Astrocyte (in vitro differentiated cells and primary cell): Measurements from ENCODE around the gene NPTXR. TPM values are rescaled to one million over a fixed set of nuclear protein-coding genes. Genes with fewer than 3 reads are reported as not detected.
A peak's percentile ranks its signal among the peaks of the same experiment; 100 is the strongest.

Source experiments
- DNase-seq: peaks from one replicate; pipeline ENCODE4 v3.0.0-alpha.2; 2010; ENCODE audit warnings: low read depth
- FAIRE-seq: peaks from 2 replicates; lab custom pipeline; 2011; peaks lifted over from hg19 to GRCh38; lab: Jason Lieb, UNC
- H2AFZ ChIP-seq: 2 replicates; pipeline ENCODE4 v1.6.0; 2012; ENCODE audit warnings: low read depth, low read length, inconsistent platforms
- H3K27ac ChIP-seq: 2 replicates; pipeline ENCODE4 v1.5.1; 2011; ENCODE audit warnings: low read depth, low read length, inconsistent platforms
- H3K27me3 ChIP-seq: 2 replicates; pipeline ENCODE4 v1.6.0; 2011; ENCODE audit warnings: low read length, inconsistent platforms; ENCODE audit not compliant: insufficient read depth
- H3K36me3 ChIP-seq: 2 replicates; pipeline ENCODE4 v1.5.1; 2011; ENCODE audit warnings: low read length, inconsistent platforms; ENCODE audit not compliant: insufficient read depth
- H3K4me1 ChIP-seq: 2 replicates; pipeline ENCODE4 v1.5.1; 2011; ENCODE audit warnings: low read length, inconsistent platforms; ENCODE audit not compliant: insufficient read depth
- H3K4me2 ChIP-seq: 2 replicates; pipeline ENCODE4 v1.6.0; 2012; ENCODE audit warnings: low read length, inconsistent platforms
- H3K4me3 ChIP-seq: 2 replicates; pipeline ENCODE4 v1.5.1; 2011; ENCODE audit warnings: low read depth, mild to moderate bottlenecking, low read length, inconsistent platforms; ENCODE audit not compliant: insufficient read depth
- H3K79me2 ChIP-seq: 2 replicates; pipeline ENCODE4 v1.6.0; 2012; ENCODE audit warnings: mild to moderate bottlenecking, low read length, inconsistent platforms; ENCODE audit not compliant: insufficient read depth
- H3K9ac ChIP-seq: 2 replicates; pipeline ENCODE4 v1.6.0; 2012; ENCODE audit warnings: mild to moderate bottlenecking, low read length, inconsistent platforms
- H3K9me3 ChIP-seq: 2 replicates; pipeline ENCODE4 v1.5.1; 2012; ENCODE audit warnings: low read depth, mild to moderate bottlenecking, low read length, inconsistent platforms; ENCODE audit not compliant: insufficient read depth
- H4K20me1 ChIP-seq: 2 replicates; pipeline ENCODE4 v1.6.0; 2012; ENCODE audit warnings: low read length, inconsistent platforms; ENCODE audit not compliant: insufficient read depth
- H3K27ac Mint-ChIP-seq: one replicate; pipeline ENCODE4 v1.8.0; 2021; ENCODE audit warnings: mild to moderate bottlenecking, mixed read lengths; ENCODE audit not compliant: unreplicated experiment
- H3K27me3 Mint-ChIP-seq: one replicate; pipeline ENCODE4 v1.8.0; 2021; ENCODE audit warnings: low read depth, mixed read lengths; ENCODE audit not compliant: unreplicated experiment
- H3K36me3 Mint-ChIP-seq: one replicate; pipeline ENCODE4 v1.8.0; 2021; ENCODE audit warnings: low read depth, mixed read lengths; ENCODE audit not compliant: unreplicated experiment
- H3K4me1 Mint-ChIP-seq: one replicate; pipeline ENCODE4 v1.8.0; 2021; ENCODE audit warnings: low read depth, mixed read lengths; ENCODE audit not compliant: unreplicated experiment
- H3K4me3 Mint-ChIP-seq: one replicate; pipeline ENCODE4 v1.8.0; 2021; ENCODE audit warnings: mild to moderate bottlenecking, moderate library complexity, mixed read lengths; ENCODE audit not compliant: unreplicated experiment
- H3K9me3 Mint-ChIP-seq: one replicate; pipeline ENCODE4 v1.8.0; 2021; ENCODE audit warnings: mild to moderate bottlenecking, mixed read lengths; ENCODE audit not compliant: unreplicated experiment
- CTCF ChIP-seq: IDR thresholded peaks from 2 replicates; pipeline ENCODE4 v1.5.1; 2011; ENCODE audit warnings: low read depth, mild to moderate bottlenecking, inconsistent platforms, low read length, moderate library complexity; ENCODE audit not compliant: insufficient read depth
- EZH2 ChIP-seq: IDR thresholded peaks from 2 replicates; pipeline ENCODE4 v1.6.1; 2012; ENCODE audit warnings: mild to moderate bottlenecking, low read length, inconsistent platforms; ENCODE audit not compliant: insufficient read depth
- total RNA-seq: library from RNA; stranded (reverse); gene quantifications from 2 replicates; pipeline ENCODE4 v1.2.1, GENCODE V29; 2021

Gene NPTXR
- total RNA-seq, 1 donor from 2014 or later = 5.4 TPM

GRCh38 chr22:38774496-38775166, 69.2 kb downstream of the NPTXR start:
- Histone ChIP-seq H3K4me3 (no peak overlapping the region), H3K4me2 (no peak overlapping the region), H3K79me2 (no peaks in the 10 kb centered on the region), H3K9me3 (no peaks in the 10 kb centered on the region), H3K4me1 (no peaks in the 10 kb centered on the region), H3K27ac (no peak overlapping the region), H3K27me3 (no peaks in the 10 kb centered on the region), H3K36me3 (no peaks in the 10 kb centered on the region), H4K20me1 (no peaks in the 10 kb centered on the region), H2AFZ (no peak overlapping the region), H3K9ac (no peak overlapping the region)
- DNase-seq = no peak
- Mint-ChIP-seq H3K4me3 (no peak overlapping the region), H3K27me3 (peaks cover 15% of the 10 kb centered on the region), H3K27ac (no peak overlapping the region), H3K9me3 (no peaks in the 10 kb centered on the region), H3K36me3 (peaks cover 5% of the 10 kb centered on the region), H3K4me1 (no peaks in the 10 kb centered on the region)
- FAIRE-seq = no peak
- TF ChIP-seq CTCF = no peak
- no peak for TF ChIP-seq EZH2

GRCh38 chr22:38773363-38773946, 70.4 kb downstream of the NPTXR start:
- Mint-ChIP-seq H3K4me3 (no peak overlapping the region), H3K4me1 (no peaks in the 10 kb centered on the region), H3K27ac (peak overlapping the region; percentile 28), H3K9me3 (no peaks in the 10 kb centered on the region), H3K36me3 (no peaks in the 10 kb centered on the region), H3K27me3 (peaks cover 17% of the 10 kb centered on the region)
- no peak for DNase-seq
- no peak overlapping the region for H3K27ac ChIP-seq
- TF ChIP-seq CTCF (no peak), EZH2 (no peak)
- H3K9me3 ChIP-seq = no peaks in the 10 kb centered on the region
- H4K20me1 ChIP-seq = no peaks in the 10 kb centered on the region
- no peak overlapping the region for H3K4me2 ChIP-seq
- FAIRE-seq = no peak
- no peaks in the 10 kb centered on the region for H3K79me2 ChIP-seq
- H3K4me3 ChIP-seq = no peak overlapping the region
- no peak overlapping the region for H3K9ac ChIP-seq
- H3K27me3 ChIP-seq = no peaks in the 10 kb centered on the region
- no peaks in the 10 kb centered on the region for H3K4me1 ChIP-seq
- no peak overlapping the region for H2AFZ ChIP-seq
- no peaks in the 10 kb centered on the region for H3K36me3 ChIP-seq

GRCh38 chr22:38772623-38772873, 71.3 kb downstream of the NPTXR start:
- Histone ChIP-seq H3K36me3 (no peaks in the 10 kb centered on the region), H3K27ac (no peak overlapping the region), H3K4me3 (no peak overlapping the region), H3K4me1 (no peaks in the 10 kb centered on the region), H2AFZ (no peak overlapping the region), H4K20me1 (no peaks in the 10 kb centered on the region), H3K9me3 (no peaks in the 10 kb centered on the region), H3K9ac (no peak overlapping the region), H3K4me2 (no peak overlapping the region), H3K27me3 (no peaks in the 10 kb centered on the region), H3K79me2 (no peaks in the 10 kb centered on the region)
- Mint-ChIP-seq H3K27ac (no peak overlapping the region), H3K9me3 (no peaks in the 10 kb centered on the region), H3K4me1 (no peaks in the 10 kb centered on the region), H3K4me3 (no peak overlapping the region), H3K27me3 (peaks cover 13% of the 10 kb centered on the region), H3K36me3 (no peaks in the 10 kb centered on the region)
- TF ChIP-seq EZH2 = no peak
- no peak for TF ChIP-seq CTCF
- FAIRE-seq = no peak
- DNase-seq = no peak
